ENCODE results near the gene CCBE1. TPM values are rescaled to one million over a fixed set of nuclear protein-coding genes. Genes with fewer than 3 reads are reported as not detected.

The CCBE1 gene
- total RNA-seq, 3 donors from 2014 or later (not counting 1 experiment from before 2014, with no cell fraction given) = 0.05 TPM; not detected in 2

- 83% methylated on average over 4 of the region's 4 CpGs for WGBS (ENCODE audit: insufficient coverage)
- H3K27me3 ChIP-seq (ENCODE audit: control insufficient read depth, insufficient read depth, low read length) = no peaks in the 10 kb centered on the region
- Mint-ChIP-seq H3K4me1 (no peaks in the 10 kb centered on the region), H3K27me3 (ENCODE audit: low read depth in 2 of 2) (no peaks in the 10 kb centered on the region), H3K36me3 (no peaks in the 10 kb centered on the region), H3K4me3 (no peak overlapping the region), H3K9me3 (no peaks in the 10 kb centered on the region), H3K27ac (no peak overlapping the region)
- DNase-seq (no peak), ATAC-seq (no peak)
- H3K9me3 ChIP-seq (ENCODE audit: control insufficient read depth, insufficient read depth, low read length) = no peaks in the 10 kb centered on the region
- no peak overlapping the region for H3K27ac ChIP-seq (ENCODE audit: low read length)
- H3K4me1 ChIP-seq (ENCODE audit: control insufficient read depth, insufficient read depth, low read length) = no peaks in the 10 kb centered on the region
- no peak for TF ChIP-seq CTCF (IDR thresholded peaks at IDR 0.05)
- H3K4me3 ChIP-seq (ENCODE audit: low read length) = no peak overlapping the region
- no peaks in the 10 kb centered on the region for H3K36me3 ChIP-seq (ENCODE audit: control insufficient read depth, insufficient read depth, low read length)
- intact Hi-C loops (cut with micrococcal nuclease) = no loop called here
Observed at GRCh38 chr18:59437851-59438569, 259.2 kb downstream of the CCBE1 start.

GRCh38 chr18:59432803-59433597, 264.2 kb downstream of the CCBE1 start:
- Mint-ChIP-seq H3K36me3 (no peaks in the 10 kb centered on the region), H3K27ac (no peak overlapping the region), H3K9me3 (no peaks in the 10 kb centered on the region), H3K4me3 (no peak overlapping the region), H3K27me3 (ENCODE audit: low read depth in 2 of 2) (no peaks in the 10 kb centered on the region), H3K4me1 (no peaks in the 10 kb centered on the region)
- H3K4me3 ChIP-seq (ENCODE audit: low read length) = no peak overlapping the region
- H3K9me3 ChIP-seq (ENCODE audit: control insufficient read depth, insufficient read depth, low read length) = no peaks in the 10 kb centered on the region
- H3K36me3 ChIP-seq (ENCODE audit: control insufficient read depth, insufficient read depth, low read length) = no peaks in the 10 kb centered on the region
- ATAC-seq = no peak
- intact Hi-C loops (cut with micrococcal nuclease) = no loop called here
- H3K4me1 ChIP-seq (ENCODE audit: control insufficient read depth, insufficient read depth, low read length) = no peaks in the 10 kb centered on the region
- H3K27ac ChIP-seq (ENCODE audit: low read length) = no peak overlapping the region
- 67% methylated on average over 3 of the region's 5 CpGs for WGBS (ENCODE audit: insufficient coverage)
- no peak for TF ChIP-seq CTCF (IDR thresholded peaks at IDR 0.05)
- DNase-seq = no peak
- no peaks in the 10 kb centered on the region for H3K27me3 ChIP-seq (ENCODE audit: control insufficient read depth, insufficient read depth, low read length)

GRCh38 chr18:59431131-59431530, 266.1 kb downstream of the CCBE1 start:
- no peak overlapping the region for H3K4me3 ChIP-seq (ENCODE audit: low read length)
- H3K4me3 Mint-ChIP-seq = no peak overlapping the region
- no peaks in the 10 kb centered on the region for H3K36me3 ChIP-seq (ENCODE audit: control insufficient read depth, insufficient read depth, low read length)
- no peaks in the 10 kb centered on the region for H3K9me3 ChIP-seq (ENCODE audit: control insufficient read depth, insufficient read depth, low read length)
- WGBS (ENCODE audit: insufficient coverage) = 71% methylated on average over 1 of the region's 1 CpG
- H3K36me3 Mint-ChIP-seq = no peaks in the 10 kb centered on the region
- no peaks in the 10 kb centered on the region for H3K27me3 ChIP-seq (ENCODE audit: control insufficient read depth, insufficient read depth, low read length)
- H3K27me3 Mint-ChIP-seq (ENCODE audit: low read depth in 2 of 2) = peaks cover 0 to 5% of the 10 kb centered on the region in 2 donors
- H3K9me3 Mint-ChIP-seq = no peaks in the 10 kb centered on the region
- H3K4me1 ChIP-seq (ENCODE audit: control insufficient read depth, insufficient read depth, low read length) = no peaks in the 10 kb centered on the region
- intact Hi-C loops (cut with micrococcal nuclease) = no loop called here
- TF ChIP-seq CTCF (IDR thresholded peaks at IDR 0.05) = no peak
- DNase-seq (no peak), ATAC-seq (no peak)
- H3K27ac ChIP-seq (ENCODE audit: low read length) = no peak overlapping the region
- H3K27ac Mint-ChIP-seq = no peak overlapping the region
- H3K4me1 Mint-ChIP-seq = no peaks in the 10 kb centered on the region

Measured in natural killer cell (primary cell).